HG03103 (cell line): ENCODE results near the gene AHCYL2.

Experiments used
- ATAC-seq: cut with Tn5 transposase; IDR thresholded peaks from one replicate; pipeline ENCODE4 v1.9.1; 2021; ENCODE audit warnings: low read depth; ENCODE audit not compliant: unreplicated experiment

AHCYL2 gene

GRCh38 chr7:129376778-129377700, 152.2 kb downstream of the AHCYL2 start:
- no peak for ATAC-seq

GRCh38 chr7:129381710-129382484, 157.1 kb downstream of the AHCYL2 start:
- no peak for ATAC-seq

- ATAC-seq, result no peak
These were observed 158.8 kb downstream of the AHCYL2 start for GRCh38 chr7:129383542-129384132.

GRCh38 chr7:129385116-129385515, 160.3 kb downstream of the AHCYL2 start:
- no peak for ATAC-seq

- no peak for ATAC-seq
These were observed 160.8 kb downstream of the AHCYL2 start for GRCh38 chr7:129385598-129385997.

- ATAC-seq, result no peak
These were observed 161.7 kb downstream of the AHCYL2 start for GRCh38 chr7:129386506-129386905.

GRCh38 chr7:129387537-129387936, 162.7 kb downstream of the AHCYL2 start:
- ATAC-seq, result no peak

GRCh38 chr7:129388333-129389098, 163.7 kb downstream of the AHCYL2 start:
- ATAC-seq, result no peak

GRCh38 chr7:129389829-129390228, 165.0 kb downstream of the AHCYL2 start:
- no peak for ATAC-seq

GRCh38 chr7:129390314-129390713, 165.5 kb downstream of the AHCYL2 start:
- ATAC-seq, result no peak

GRCh38 chr7:129391546-129392171, 166.8 kb downstream of the AHCYL2 start:
- no peak for ATAC-seq

GRCh38 chr7:129393255-129393654, 168.4 kb downstream of the AHCYL2 start:
- ATAC-seq, result no peak

- no peak for ATAC-seq
These were observed 169.3 kb downstream of the AHCYL2 start for GRCh38 chr7:129394101-129394500.

GRCh38 chr7:129394982-129395914, 170.4 kb downstream of the AHCYL2 start:
- ATAC-seq, result no peak

GRCh38 chr7:129401228-129401966, 176.6 kb downstream of the AHCYL2 start:
- ATAC-seq, result no peak

GRCh38 chr7:129401967-129402860, 177.4 kb downstream of the AHCYL2 start:
- ATAC-seq, result no peak

GRCh38 chr7:129405527-129405926, 180.7 kb downstream of the AHCYL2 start:
- no peak for ATAC-seq
